HepG2 (cell line): ENCODE measurements around the gene MINDY2.

Experiments
- CEBPB ChIP-seq: IDR thresholded peaks from 2 replicates; pipeline ENCODE4 v1.6.1; 2011; ENCODE audit warnings: low read depth, low read length, improper control_type of control experiment, borderline replicate concordance
- EED ChIP-seq: sonication (generic); formaldehyde crosslinking; IDR thresholded peaks from 2 replicates; pipeline ENCODE4 v1.5.0; 2020; ENCODE audit warnings: mild to moderate bottlenecking, missing genetic modification reagents
- EP300 ChIP-seq, 3 experiments: sonication (generic) in 1 of 3; formaldehyde crosslinking in 1 of 3; IDR thresholded peaks; 2 replicates each; pipeline versions ENCODE4 v1.5.1 to v1.6.1; 2011 to 2020; ENCODE audit warnings: low read depth in 2 of 3, low read length in 2 of 3, borderline replicate concordance in 1 of 3, improper control_type of control experiment in 1 of 3, mild to moderate bottlenecking in 1 of 3, missing genetic modification reagents in 1 of 3, moderate library complexity in 1 of 3
- SMAD1 ChIP-seq: sonication (generic); formaldehyde crosslinking; IDR thresholded peaks from 2 replicates; pipeline ENCODE4 v1.4.0; 2020; ENCODE audit warnings: missing genetic modification reagents, low read depth, mild to moderate bottlenecking, borderline replicate concordance
- SMAD3 ChIP-seq: sonication (generic); formaldehyde crosslinking; IDR thresholded peaks from 2 replicates; pipeline ENCODE4 v1.4.0; 2020; ENCODE audit warnings: missing genetic modification reagents
- TCF7 ChIP-seq: sonication (generic); IDR thresholded peaks from 2 replicates; pipeline ENCODE4 v1.6.1; 2016; ENCODE audit warnings: antibody characterized with exemption, low read depth
- TOPORS ChIP-seq: sonication (generic); formaldehyde crosslinking; IDR thresholded peaks from 2 replicates; pipeline ENCODE4 v1.8.0; 2023; ENCODE audit warnings: mild to moderate bottlenecking, missing genetic modification reagents
- ZNF510 ChIP-seq: sonication (generic); formaldehyde crosslinking; IDR thresholded peaks from 2 replicates; pipeline ENCODE4 v1.4.0; 2020; ENCODE audit warnings: low read depth, mild to moderate bottlenecking, missing genetic modification reagents
- ZNF549 ChIP-seq: sonication (generic); formaldehyde crosslinking; IDR thresholded peaks from 2 replicates; pipeline ENCODE4 v1.5.0; 2020; ENCODE audit warnings: missing genetic modification reagents
- ZNF839 ChIP-seq: sonication (generic); formaldehyde crosslinking; IDR thresholded peaks from 2 replicates; pipeline ENCODE4 v1.4.0; 2020; ENCODE audit warnings: missing genetic modification reagents, mild to moderate bottlenecking, borderline replicate concordance
- ZSCAN31 ChIP-seq: sonication (generic); formaldehyde crosslinking; IDR thresholded peaks from 2 replicates; pipeline ENCODE4 v1.5.0; 2020; ENCODE audit warnings: low read depth, mild to moderate bottlenecking, missing genetic modification reagents
- TF ChIP-seq, protein P1 (sequence below): sonication (generic); formaldehyde crosslinking; IDR thresholded peaks from 2 replicates; pipeline ENCODE4 v1.5.0; 2020; ENCODE audit warnings: mild to moderate bottlenecking, missing genetic modification reagents, moderate library complexity
- TF ChIP-seq, protein P2 (sequence below): sonication (generic); formaldehyde crosslinking; IDR thresholded peaks from 2 replicates; pipeline ENCODE4 v1.9.0; 2021; ENCODE audit warnings: missing genetic modification reagents, borderline replicate concordance

DNA sequence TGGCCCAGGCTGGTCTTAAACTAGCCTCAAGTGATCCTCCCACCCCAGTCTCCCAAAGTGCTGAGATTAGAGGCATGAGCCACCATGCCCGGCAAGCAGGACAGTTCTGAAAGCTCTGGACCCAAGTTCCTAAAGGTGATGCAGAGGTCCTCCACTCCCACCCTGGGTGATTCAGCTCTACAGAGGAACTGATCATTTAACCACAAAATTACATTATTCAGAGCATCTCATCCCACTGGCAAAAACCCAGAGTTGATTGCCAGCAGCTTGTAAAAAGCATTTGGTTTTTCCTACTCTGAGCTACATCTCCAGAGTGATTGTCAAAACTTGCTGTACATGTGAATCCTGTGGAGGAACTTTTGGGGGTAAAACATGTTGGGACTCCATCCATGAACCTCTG, 102.2 kb downstream of the MINDY2 start:
- TF ChIP-seq EP300 (IDR thresholded peaks at IDR 0.05; ENCODE audit: low read depth in 2 of 2, low read length in 2 of 2) = no peak
- no peak for TF ChIP-seq EP300 (CRISPR knock-in tag; IDR thresholded peaks at IDR 0.05; ENCODE audit: borderline replicate concordance)
- TF ChIP-seq, protein P1, sequence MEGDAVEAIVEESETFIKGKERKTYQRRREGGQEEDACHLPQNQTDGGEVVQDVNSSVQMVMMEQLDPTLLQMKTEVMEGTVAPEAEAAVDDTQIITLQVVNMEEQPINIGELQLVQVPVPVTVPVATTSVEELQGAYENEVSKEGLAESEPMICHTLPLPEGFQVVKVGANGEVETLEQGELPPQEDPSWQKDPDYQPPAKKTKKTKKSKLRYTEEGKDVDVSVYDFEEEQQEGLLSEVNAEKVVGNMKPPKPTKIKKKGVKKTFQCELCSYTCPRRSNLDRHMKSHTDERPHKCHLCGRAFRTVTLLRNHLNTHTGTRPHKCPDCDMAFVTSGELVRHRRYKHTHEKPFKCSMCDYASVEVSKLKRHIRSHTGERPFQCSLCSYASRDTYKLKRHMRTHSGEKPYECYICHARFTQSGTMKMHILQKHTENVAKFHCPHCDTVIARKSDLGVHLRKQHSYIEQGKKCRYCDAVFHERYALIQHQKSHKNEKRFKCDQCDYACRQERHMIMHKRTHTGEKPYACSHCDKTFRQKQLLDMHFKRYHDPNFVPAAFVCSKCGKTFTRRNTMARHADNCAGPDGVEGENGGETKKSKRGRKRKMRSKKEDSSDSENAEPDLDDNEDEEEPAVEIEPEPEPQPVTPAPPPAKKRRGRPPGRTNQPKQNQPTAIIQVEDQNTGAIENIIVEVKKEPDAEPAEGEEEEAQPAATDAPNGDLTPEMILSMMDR (CRISPR knock-in tag) = no peak
- no peak for TF ChIP-seq ZNF510 (CRISPR knock-in tag)
- TF ChIP-seq ZNF549 = no peak
- TF ChIP-seq CEBPB = no peak
- no peak for TF ChIP-seq ZSCAN31 (CRISPR knock-in tag)
- TF ChIP-seq TCF7 = no peak
- no peak for TF ChIP-seq TOPORS
- TF ChIP-seq EED (CRISPR knock-in tag) = no peak
- TF ChIP-seq, protein P2, sequence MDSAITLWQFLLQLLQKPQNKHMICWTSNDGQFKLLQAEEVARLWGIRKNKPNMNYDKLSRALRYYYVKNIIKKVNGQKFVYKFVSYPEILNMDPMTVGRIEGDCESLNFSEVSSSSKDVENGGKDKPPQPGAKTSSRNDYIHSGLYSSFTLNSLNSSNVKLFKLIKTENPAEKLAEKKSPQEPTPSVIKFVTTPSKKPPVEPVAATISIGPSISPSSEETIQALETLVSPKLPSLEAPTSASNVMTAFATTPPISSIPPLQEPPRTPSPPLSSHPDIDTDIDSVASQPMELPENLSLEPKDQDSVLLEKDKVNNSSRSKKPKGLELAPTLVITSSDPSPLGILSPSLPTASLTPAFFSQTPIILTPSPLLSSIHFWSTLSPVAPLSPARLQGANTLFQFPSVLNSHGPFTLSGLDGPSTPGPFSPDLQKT (CRISPR knock-in tag) = no peak
- no peak for TF ChIP-seq SMAD1 (CRISPR knock-in tag)
- TF ChIP-seq SMAD3 = no peak
- TF ChIP-seq ZNF839 = no peak
